Neutrophil (primary cell): ENCODE results near the gene B9D1.
A peak's percentile ranks its signal among the peaks of the same experiment; 100 is the strongest.

Experiments used
- H3K27ac ChIP-seq: fragments of 200-600 bp; sonication (generic); 2 replicates; pipeline ENCODE4 v1.5.1; 2016; ENCODE audit warnings: mild to moderate bottlenecking, moderate library complexity
- H3K27me3 ChIP-seq: fragments of 200-600 bp; sonication (generic); 2 replicates; pipeline ENCODE4 v1.6.0; 2016; ENCODE audit warnings: mild to moderate bottlenecking
- H3K36me3 ChIP-seq: fragments of 200-600 bp; sonication (generic); 2 replicates; pipeline ENCODE4 v1.5.1; 2017
- H3K4me1 ChIP-seq, 2 experiments: fragments of 200-600 bp in 1 of 2; sonication (generic) in 1 of 2; 1 replicate in 1 of 2; 2 replicates in 1 of 2; pipeline versions ENCODE4 v1.5.1 to v1.6.1; 2013 to 2016; ENCODE audit warnings: low read depth in 1 of 2, low read length in 1 of 2, mild to moderate bottlenecking in 1 of 2, moderate library complexity in 1 of 2; ENCODE audit not compliant: control insufficient read depth in 1 of 2, insufficient read depth in 1 of 2
- H3K4me3 ChIP-seq, 2 experiments: fragments of 200-600 bp in 1 of 2; sonication (generic) in 1 of 2; 1 replicate in 1 of 2; 2 replicates in 1 of 2; pipeline ENCODE4 v1.5.1; 2013 to 2016; ENCODE audit warnings: low read depth in 1 of 2, low read length in 1 of 2, mild to moderate bottlenecking in 1 of 2, moderate library complexity in 1 of 2
- H3K9me3 ChIP-seq: fragments of 200-600 bp; sonication (generic); 2 replicates; pipeline ENCODE4 v1.5.1; 2016
- CTCF ChIP-seq: fragments of 200-600 bp; sonication (generic); IDR thresholded peaks from 2 replicates; pipeline ENCODE4 v1.5.1; 2016; ENCODE audit warnings: antibody characterized with exemption

B9D1 gene

GRCh38 chr17:19304209-19304608, 58.3 kb downstream of the B9D1 start:
- H3K27ac ChIP-seq = peak overlapping the region; percentile 83
- no peaks in the 10 kb centered on the region for H3K27me3 ChIP-seq
- H3K36me3 ChIP-seq = no peaks in the 10 kb centered on the region
- no peaks in the 10 kb centered on the region for H3K9me3 ChIP-seq
- H3K4me3 ChIP-seq = peak overlapping the region; percentile 24 to 51
- no peak for TF ChIP-seq CTCF
- peaks cover 48 to 49% of the 10 kb centered on the region in 2 experiments for H3K4me1 ChIP-seq

- peak overlapping the region; percentile 83 for H3K27ac ChIP-seq
- no peak for TF ChIP-seq CTCF
- H3K27me3 ChIP-seq = no peaks in the 10 kb centered on the region
- no peaks in the 10 kb centered on the region for H3K9me3 ChIP-seq
- peak overlapping the region in 1 of 2 experiments; percentile 51 for H3K4me3 ChIP-seq
- peaks cover 48 to 49% of the 10 kb centered on the region in 2 experiments for H3K4me1 ChIP-seq
- H3K36me3 ChIP-seq = no peaks in the 10 kb centered on the region
Observed at GRCh38 chr17:19303367-19303776, 59.2 kb downstream of the B9D1 start.

GRCh38 chr17:19302791-19303331, 59.7 kb downstream of the B9D1 start:
- Histone ChIP-seq H3K27me3 (no peaks in the 10 kb centered on the region), H3K27ac (peak overlapping the region; percentile 83), H3K4me1 (peaks cover 48 to 49% of the 10 kb centered on the region in 2 experiments), H3K36me3 (no peaks in the 10 kb centered on the region), H3K9me3 (no peaks in the 10 kb centered on the region), H3K4me3 (peak overlapping the region in 1 of 2 experiments; percentile 51)
- TF ChIP-seq CTCF = no peak

- Histone ChIP-seq H3K4me3 (no peak overlapping the region), H3K27me3 (no peaks in the 10 kb centered on the region), H3K36me3 (no peaks in the 10 kb centered on the region), H3K4me1 (peaks cover 48 to 49% of the 10 kb centered on the region in 2 experiments), H3K9me3 (no peaks in the 10 kb centered on the region), H3K27ac (no peak overlapping the region)
- TF ChIP-seq CTCF = no peak
Observed at GRCh38 chr17:19301973-19302372, 60.5 kb downstream of the B9D1 start.

GRCh38 chr17:19301274-19301951, 61.1 kb downstream of the B9D1 start:
- H3K27ac ChIP-seq = no peak overlapping the region
- H3K36me3 ChIP-seq = no peaks in the 10 kb centered on the region
- TF ChIP-seq CTCF = no peak
- no peaks in the 10 kb centered on the region for H3K27me3 ChIP-seq
- H3K9me3 ChIP-seq = no peaks in the 10 kb centered on the region
- no peak overlapping the region for H3K4me3 ChIP-seq
- H3K4me1 ChIP-seq = peaks cover 43% of the 10 kb centered on the region in 2 experiments
